HEK293 (cell line): ENCODE data around the gene CEP72.
A peak's percentile ranks its signal among the peaks of the same experiment; 100 is the strongest.

Experiments used
- CTCF ChIA-PET: fragments of 350-600 bp; formaldehyde crosslinking; extraction: SDS; loops from one replicate; lab custom pipeline; 2021; ENCODE audit warnings: antibody characterized with exemption; lab: Yijun Ruan, JAX
- POLR2A ChIA-PET: fragments of 300-600 bp; formaldehyde crosslinking; extraction: SDS; loops from one replicate; lab custom pipeline; 2020; ENCODE audit warnings: antibody characterized with exemption, inconsistent platforms; lab: Yijun Ruan, JAX
- H3K27ac ChIP-seq: fragments of 200-500 bp; sonication (Bioruptor generic); 2 replicates; pipeline ENCODE4 v1.5.1; 2014; ENCODE audit warnings: low read depth, low read length, control low read depth, inconsistent platforms; ENCODE audit errors: extremely low read depth
- H3K36me3 ChIP-seq, 2 experiments: fragments of 200-500 bp in 1 of 2; sonication (Bioruptor generic) in 1 of 2; 1 replicate in 1 of 2; 2 replicates in 1 of 2; pipeline ENCODE4 v1.5.1; 2014 to 2017; ENCODE audit warnings: inconsistent platforms in 2 of 2, low read length in 2 of 2; ENCODE audit not compliant: control insufficient read depth in 2 of 2, insufficient read depth in 1 of 2
- H3K4me1 ChIP-seq: fragments of 200-500 bp; sonication (Bioruptor generic); 2 replicates; pipeline ENCODE4 v1.5.1; 2014; ENCODE audit warnings: mild to moderate bottlenecking, low read length, inconsistent platforms; ENCODE audit not compliant: control insufficient read depth, insufficient read depth
- H3K4me3 ChIP-seq: 2 replicates; pipeline ENCODE4 v1.5.1; 2011; ENCODE audit warnings: low read depth, mild to moderate bottlenecking, control low read depth, low read length, moderate library complexity
- H3K9me3 ChIP-seq: fragments of 200-500 bp; sonication (Bioruptor generic); 2 replicates; pipeline ENCODE4 v1.5.1; 2014; ENCODE audit warnings: low read depth, low read length, inconsistent platforms; ENCODE audit not compliant: control insufficient read depth, insufficient read depth
- EGR2 ChIP-seq: fragments of 450-650 bp; formaldehyde crosslinking; IDR thresholded peaks from 2 replicates; pipeline ENCODE4 v1.5.1; 2016; ENCODE audit warnings: low read depth, missing biosample characterization, missing genetic modification characterization
- GLI2 ChIP-seq: fragments of 450-650 bp; formaldehyde crosslinking; IDR thresholded peaks from 2 replicates; pipeline ENCODE4; 2017; ENCODE audit warnings: missing biosample characterization, missing genetic modification characterization, low read depth, borderline replicate concordance
- GLIS1 ChIP-seq: fragments of 450-650 bp; formaldehyde crosslinking; IDR thresholded peaks from 2 replicates; pipeline ENCODE4 v1.5.1; 2016; ENCODE audit warnings: missing biosample characterization, missing genetic modification characterization
- GLIS2 ChIP-seq: fragments of 450-650 bp; formaldehyde crosslinking; IDR thresholded peaks from 2 replicates; pipeline ENCODE4 v1.5.1; 2016; ENCODE audit warnings: missing biosample characterization, missing genetic modification characterization
- IKZF3 ChIP-seq: fragments of 450-650 bp; IDR thresholded peaks from 2 replicates; pipeline ENCODE4 v1.5.0; 2018; ENCODE audit warnings: missing biosample characterization, mild to moderate bottlenecking, missing genetic modification characterization, moderate library complexity
- KLF10 ChIP-seq: fragments of 450-650 bp; IDR thresholded peaks from 2 replicates; pipeline ENCODE4 v1.5.1; 2018; ENCODE audit warnings: missing biosample characterization, mild to moderate bottlenecking, missing genetic modification characterization
- OSR2 ChIP-seq: fragments of 450-650 bp; formaldehyde crosslinking; IDR thresholded peaks from 2 replicates; pipeline ENCODE4 v1.5.1; 2016; ENCODE audit warnings: missing biosample characterization, missing genetic modification characterization
- ZBTB48 ChIP-seq: fragments of 450-650 bp; formaldehyde crosslinking; IDR thresholded peaks from 2 replicates; pipeline ENCODE4 v1.5.1; 2016; ENCODE audit warnings: missing biosample characterization, missing genetic modification characterization
- ZBTB8A ChIP-seq: fragments of 450-650 bp; formaldehyde crosslinking; IDR thresholded peaks from 2 replicates; pipeline ENCODE4 v1.5.1; 2016; ENCODE audit warnings: missing biosample characterization, missing genetic modification characterization
- ZIC2 ChIP-seq: fragments of 450-650 bp; formaldehyde crosslinking; IDR thresholded peaks from 2 replicates; pipeline ENCODE4 v1.5.1; 2016; ENCODE audit warnings: missing biosample characterization, missing genetic modification characterization
- ZNF10 ChIP-seq: fragments of 450-650 bp; formaldehyde crosslinking; IDR thresholded peaks from 2 replicates; pipeline ENCODE4 v1.5.1; 2017; ENCODE audit warnings: missing biosample characterization, missing genetic modification characterization
- ZNF121 ChIP-seq: fragments of 450-650 bp; formaldehyde crosslinking; IDR thresholded peaks from 2 replicates; pipeline ENCODE4 v1.5.1; 2016; ENCODE audit warnings: missing biosample characterization, missing genetic modification characterization
- ZNF155 ChIP-seq: fragments of 450-650 bp; formaldehyde crosslinking; IDR thresholded peaks from 2 replicates; pipeline ENCODE4 v1.5.1; 2016; ENCODE audit warnings: missing biosample characterization, missing genetic modification characterization
- ZNF174 ChIP-seq: fragments of 450-650 bp; formaldehyde crosslinking; IDR thresholded peaks from 2 replicates; pipeline ENCODE4 v1.5.0; 2017; ENCODE audit warnings: missing biosample characterization, mild to moderate bottlenecking, missing genetic modification characterization
- ZNF548 ChIP-seq: fragments of 450-650 bp; formaldehyde crosslinking; IDR thresholded peaks from 2 replicates; pipeline ENCODE4 v1.5.1; 2016; ENCODE audit warnings: missing biosample characterization, missing genetic modification characterization
- ZNF600 ChIP-seq: fragments of 450-650 bp; formaldehyde crosslinking; IDR thresholded peaks from 2 replicates; pipeline ENCODE4 v1.5.1; 2016; ENCODE audit warnings: missing biosample characterization, missing genetic modification characterization
- ZNF776 ChIP-seq: fragments of 450-650 bp; formaldehyde crosslinking; IDR thresholded peaks from 2 replicates; pipeline ENCODE4 v1.5.0; 2017; ENCODE audit warnings: missing biosample characterization, missing genetic modification characterization, borderline replicate concordance
- ZNF837 ChIP-seq: fragments of 450-650 bp; formaldehyde crosslinking; IDR thresholded peaks from 2 replicates; pipeline ENCODE4 v1.5.1; 2016; ENCODE audit warnings: missing biosample characterization, missing genetic modification characterization
- TF ChIP-seq, protein P1 (sequence below): fragments of 450-650 bp; formaldehyde crosslinking; IDR thresholded peaks from 2 replicates; pipeline ENCODE4 v1.5.1; 2016; ENCODE audit warnings: missing biosample characterization, missing genetic modification characterization, low read depth
- TF ChIP-seq, protein P2 (sequence below): fragments of 450-650 bp; formaldehyde crosslinking; IDR thresholded peaks from 2 replicates; pipeline ENCODE4 v1.5.1; 2016; ENCODE audit warnings: missing biosample characterization, missing genetic modification characterization
- TF ChIP-seq, protein P3 (sequence below): fragments of 450-650 bp; formaldehyde crosslinking; IDR thresholded peaks from 2 replicates; pipeline ENCODE4 v1.5.1; 2017; ENCODE audit warnings: missing biosample characterization, mild to moderate bottlenecking, missing genetic modification characterization, moderate library complexity
- TF ChIP-seq, protein P4 (sequence below): fragments of 450-650 bp; formaldehyde crosslinking; IDR thresholded peaks from 2 replicates; pipeline ENCODE4 v1.5.1; 2016; ENCODE audit warnings: missing biosample characterization, missing genetic modification characterization, low read depth
- TF ChIP-seq, protein P5 (sequence below): fragments of 450-650 bp; formaldehyde crosslinking; IDR thresholded peaks from 2 replicates; pipeline ENCODE4 v1.5.1; 2016; ENCODE audit warnings: missing biosample characterization, missing genetic modification characterization

CEP72 gene

DNA sequence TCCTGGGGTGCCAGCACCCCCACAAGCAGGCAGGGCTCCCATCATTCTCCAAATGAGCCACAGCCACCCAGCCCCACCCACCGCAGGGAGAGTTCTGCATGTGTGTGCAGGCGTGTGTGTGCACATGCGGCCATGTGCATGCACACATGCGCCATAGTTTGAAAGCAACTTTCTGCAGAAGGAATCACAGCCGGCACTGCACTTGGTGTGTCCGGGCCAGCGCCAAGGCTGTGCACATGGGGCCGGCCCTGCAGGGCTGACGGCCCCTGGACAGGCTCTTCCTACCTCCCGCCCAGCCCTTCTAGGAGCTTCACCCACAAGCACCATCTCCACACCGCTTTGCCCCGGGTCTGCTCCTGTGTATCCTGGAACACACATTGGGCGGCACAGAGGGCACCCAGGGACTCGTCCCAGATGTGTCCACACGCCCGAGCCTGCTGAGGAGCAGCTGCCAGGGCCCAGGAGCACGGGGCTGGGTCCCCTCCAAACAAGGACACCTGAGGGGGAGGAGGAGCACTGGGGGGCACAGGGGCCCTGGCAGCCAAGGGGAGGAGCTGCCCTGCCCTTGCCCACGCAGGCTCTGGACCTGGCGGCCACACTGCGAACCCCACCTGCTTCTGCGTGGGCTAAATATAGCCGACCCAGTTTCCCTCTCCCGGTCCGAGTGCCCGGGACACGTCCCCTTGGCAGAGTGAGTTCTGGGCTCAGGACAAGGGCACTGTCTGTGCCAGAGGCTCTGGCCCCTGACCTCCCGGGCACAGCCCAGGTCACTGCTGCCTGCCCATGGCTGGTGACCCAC, 61.9 kb downstream of the CEP72 start (continued):
- TF ChIP-seq, protein P1, sequence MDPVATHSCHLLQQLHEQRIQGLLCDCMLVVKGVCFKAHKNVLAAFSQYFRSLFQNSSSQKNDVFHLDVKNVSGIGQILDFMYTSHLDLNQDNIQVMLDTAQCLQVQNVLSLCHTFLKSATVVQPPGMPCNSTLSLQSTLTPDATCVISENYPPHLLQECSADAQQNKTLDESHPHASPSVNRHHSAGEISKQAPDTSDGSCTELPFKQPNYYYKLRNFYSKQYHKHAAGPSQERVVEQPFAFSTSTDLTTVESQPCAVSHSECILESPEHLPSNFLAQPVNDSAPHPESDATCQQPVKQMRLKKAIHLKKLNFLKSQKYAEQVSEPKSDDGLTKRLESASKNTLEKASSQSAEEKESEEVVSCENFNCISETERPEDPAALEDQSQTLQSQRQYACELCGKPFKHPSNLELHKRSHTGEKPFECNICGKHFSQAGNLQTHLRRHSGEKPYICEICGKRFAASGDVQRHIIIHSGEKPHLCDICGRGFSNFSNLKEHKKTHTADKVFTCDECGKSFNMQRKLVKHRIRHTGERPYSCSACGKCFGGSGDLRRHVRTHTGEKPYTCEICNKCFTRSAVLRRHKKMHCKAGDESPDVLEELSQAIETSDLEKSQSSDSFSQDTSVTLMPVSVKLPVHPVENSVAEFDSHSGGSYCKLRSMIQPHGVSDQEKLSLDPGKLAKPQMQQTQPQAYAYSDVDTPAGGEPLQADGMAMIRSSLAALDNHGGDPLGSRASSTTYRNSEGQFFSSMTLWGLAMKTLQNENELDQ = no peak
- no peak for TF ChIP-seq ZNF155
- TF ChIP-seq ZNF776 (tag by site-specific recombination) = no peak
- TF ChIP-seq, protein P2, sequence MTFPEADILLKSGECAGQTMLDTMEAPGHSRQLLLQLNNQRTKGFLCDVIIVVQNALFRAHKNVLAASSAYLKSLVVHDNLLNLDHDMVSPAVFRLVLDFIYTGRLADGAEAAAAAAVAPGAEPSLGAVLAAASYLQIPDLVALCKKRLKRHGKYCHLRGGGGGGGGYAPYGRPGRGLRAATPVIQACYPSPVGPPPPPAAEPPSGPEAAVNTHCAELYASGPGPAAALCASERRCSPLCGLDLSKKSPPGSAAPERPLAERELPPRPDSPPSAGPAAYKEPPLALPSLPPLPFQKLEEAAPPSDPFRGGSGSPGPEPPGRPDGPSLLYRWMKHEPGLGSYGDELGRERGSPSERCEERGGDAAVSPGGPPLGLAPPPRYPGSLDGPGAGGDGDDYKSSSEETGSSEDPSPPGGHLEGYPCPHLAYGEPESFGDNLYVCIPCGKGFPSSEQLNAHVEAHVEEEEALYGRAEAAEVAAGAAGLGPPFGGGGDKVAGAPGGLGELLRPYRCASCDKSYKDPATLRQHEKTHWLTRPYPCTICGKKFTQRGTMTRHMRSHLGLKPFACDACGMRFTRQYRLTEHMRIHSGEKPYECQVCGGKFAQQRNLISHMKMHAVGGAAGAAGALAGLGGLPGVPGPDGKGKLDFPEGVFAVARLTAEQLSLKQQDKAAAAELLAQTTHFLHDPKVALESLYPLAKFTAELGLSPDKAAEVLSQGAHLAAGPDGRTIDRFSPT (tag by site-specific recombination) = 0 out of 2 replicates have a peak, but pooled peaks have one; percentile 18
- no peak for TF ChIP-seq IKZF3 (tag by site-specific recombination)
- TF ChIP-seq ZBTB48 (tag by site-specific recombination) = 0 out of 2 replicates have a peak, but pooled peaks have one; percentile 7
- no peak for TF ChIP-seq ZNF10 (tag by site-specific recombination)
- TF ChIP-seq, protein P3, sequence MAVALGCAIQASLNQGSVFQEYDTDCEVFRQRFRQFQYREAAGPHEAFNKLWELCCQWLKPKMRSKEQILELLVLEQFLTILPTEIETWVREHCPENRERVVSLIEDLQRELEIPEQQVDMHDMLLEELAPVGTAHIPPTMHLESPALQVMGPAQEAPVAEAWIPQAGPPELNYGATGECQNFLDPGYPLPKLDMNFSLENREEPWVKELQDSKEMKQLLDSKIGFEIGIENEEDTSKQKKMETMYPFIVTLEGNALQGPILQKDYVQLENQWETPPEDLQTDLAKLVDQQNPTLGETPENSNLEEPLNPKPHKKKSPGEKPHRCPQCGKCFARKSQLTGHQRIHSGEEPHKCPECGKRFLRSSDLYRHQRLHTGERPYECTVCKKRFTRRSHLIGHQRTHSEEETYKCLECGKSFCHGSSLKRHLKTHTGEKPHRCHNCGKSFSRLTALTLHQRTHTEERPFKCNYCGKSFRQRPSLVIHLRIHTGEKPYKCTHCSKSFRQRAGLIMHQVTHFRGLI (tag by site-specific recombination) = no peak
- peak; percentile 15; the same call in 1 of the 2 replicates for TF ChIP-seq ZBTB8A (tag by site-specific recombination)
- no peak for TF ChIP-seq ZNF174 (tag by site-specific recombination)
- no peak for TF ChIP-seq ZNF548 (tag by site-specific recombination)
- no peak for TF ChIP-seq ZNF837 (tag by site-specific recombination)
- TF ChIP-seq OSR2 (tag by site-specific recombination) = no peak
- TF ChIP-seq GLI2 = no peak

DNA sequence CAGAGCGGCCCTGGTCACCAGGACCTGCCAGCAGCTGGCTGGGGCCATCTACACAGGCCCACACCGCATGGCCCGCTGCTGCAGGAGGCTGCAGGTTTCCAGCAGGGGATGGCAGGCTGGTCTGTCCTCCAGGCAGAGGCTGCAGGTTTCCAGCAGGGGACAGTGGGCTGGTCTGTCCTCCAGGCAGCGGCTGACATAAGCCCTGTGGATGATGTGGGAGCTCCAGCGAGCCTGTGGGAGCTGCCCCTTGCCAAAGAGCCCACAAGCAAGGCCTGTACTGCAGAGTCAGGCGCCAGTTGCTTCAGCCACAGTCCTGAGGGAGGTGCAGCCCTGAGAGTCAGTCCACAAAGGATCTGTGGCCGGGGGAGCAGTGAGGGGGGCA, 62.5 kb downstream of the CEP72 start:
- ChIA-PET POLR2A (interaction anchor here (0.7 kb wide), 1 partner anchor 564 kb away, joined by 13 read pairs; no protein-coding TSS in a partner anchor), CTCF (interaction anchor here (3.4 kb wide), 1 partner anchor 493 kb away, joined by 13 read pairs; no protein-coding TSS in a partner anchor)
- H3K4me3 ChIP-seq = no peak overlapping the region
- peaks cover 0 to 4% of the 10 kb centered on the region in 2 experiments; a peak in 1 of 3 replicates for H3K36me3 ChIP-seq
- H3K9me3 ChIP-seq = no peaks in the 10 kb centered on the region
- H3K4me1 ChIP-seq = peaks cover 19% of the 10 kb centered on the region
- no peak overlapping the region for H3K27ac ChIP-seq
- TF ChIP-seq ZNF121 (peak; percentile 65; the same call in 1 of the 2 replicates), EGR2 (tag by site-specific recombination) (peak; percentile 18; the same call in 1 of the 2 replicates), ZIC2 (peak; percentile 16; the same call in 1 of the 2 replicates), GLIS2 (tag by site-specific recombination) (peak; percentile 51), GLIS1 (peak; percentile 80), KLF10 (tag by site-specific recombination) (no peak), ZNF600 (tag by site-specific recombination) (no peak)
- TF ChIP-seq, protein P4, sequence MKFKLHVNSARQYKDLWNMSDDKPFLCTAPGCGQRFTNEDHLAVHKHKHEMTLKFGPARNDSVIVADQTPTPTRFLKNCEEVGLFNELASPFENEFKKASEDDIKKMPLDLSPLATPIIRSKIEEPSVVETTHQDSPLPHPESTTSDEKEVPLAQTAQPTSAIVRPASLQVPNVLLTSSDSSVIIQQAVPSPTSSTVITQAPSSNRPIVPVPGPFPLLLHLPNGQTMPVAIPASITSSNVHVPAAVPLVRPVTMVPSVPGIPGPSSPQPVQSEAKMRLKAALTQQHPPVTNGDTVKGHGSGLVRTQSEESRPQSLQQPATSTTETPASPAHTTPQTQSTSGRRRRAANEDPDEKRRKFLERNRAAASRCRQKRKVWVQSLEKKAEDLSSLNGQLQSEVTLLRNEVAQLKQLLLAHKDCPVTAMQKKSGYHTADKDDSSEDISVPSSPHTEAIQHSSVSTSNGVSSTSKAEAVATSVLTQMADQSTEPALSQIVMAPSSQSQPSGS (tag by site-specific recombination) = no peak
- TF ChIP-seq, protein P5, sequence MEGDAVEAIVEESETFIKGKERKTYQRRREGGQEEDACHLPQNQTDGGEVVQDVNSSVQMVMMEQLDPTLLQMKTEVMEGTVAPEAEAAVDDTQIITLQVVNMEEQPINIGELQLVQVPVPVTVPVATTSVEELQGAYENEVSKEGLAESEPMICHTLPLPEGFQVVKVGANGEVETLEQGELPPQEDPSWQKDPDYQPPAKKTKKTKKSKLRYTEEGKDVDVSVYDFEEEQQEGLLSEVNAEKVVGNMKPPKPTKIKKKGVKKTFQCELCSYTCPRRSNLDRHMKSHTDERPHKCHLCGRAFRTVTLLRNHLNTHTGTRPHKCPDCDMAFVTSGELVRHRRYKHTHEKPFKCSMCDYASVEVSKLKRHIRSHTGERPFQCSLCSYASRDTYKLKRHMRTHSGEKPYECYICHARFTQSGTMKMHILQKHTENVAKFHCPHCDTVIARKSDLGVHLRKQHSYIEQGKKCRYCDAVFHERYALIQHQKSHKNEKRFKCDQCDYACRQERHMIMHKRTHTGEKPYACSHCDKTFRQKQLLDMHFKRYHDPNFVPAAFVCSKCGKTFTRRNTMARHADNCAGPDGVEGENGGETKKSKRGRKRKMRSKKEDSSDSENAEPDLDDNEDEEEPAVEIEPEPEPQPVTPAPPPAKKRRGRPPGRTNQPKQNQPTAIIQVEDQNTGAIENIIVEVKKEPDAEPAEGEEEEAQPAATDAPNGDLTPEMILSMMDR (tag by site-specific recombination) = peak; percentile 30; the same call in 1 of the 2 replicates
- TF ChIP-seq, all 188 proteins: peak for 6
